ENCODE results near the gene KLK14. TPM values are rescaled to one million over a fixed set of nuclear protein-coding genes. Genes with fewer than 3 reads are reported as not detected.

Gene KLK14
- total RNA-seq, 2 donors from 2014 or later, result 4.2 to 5.3 TPM

GRCh38 chr19:51127755-51128154 is 45.1 kb upstream of the KLK14 start:
- no peaks in the 10 kb centered on the region for H3K4me1 ChIP-seq (replicated peaks)
- H3K4me3 ChIP-seq, result no peak overlapping the region
- H3K27me3 ChIP-seq (replicated peaks; ENCODE audit: insufficient read depth), result peaks cover 2% of the 10 kb centered on the region
- no peak for DNase-seq (ENCODE audit: low spot score)
- intact Hi-C loops (cut with DNase I), result no loop called here
- H3K9me3 ChIP-seq, result no peaks in the 10 kb centered on the region
- H3K36me3 ChIP-seq, result no peaks in the 10 kb centered on the region
- TF ChIP-seq POLR2A (IDR thresholded peaks at IDR 0.05) (no peak), POLR2AphosphoS5 (IDR thresholded peaks at IDR 0.05) (no peak), CTCF (IDR thresholded peaks at IDR 0.05) (no peak)
- H3K27ac ChIP-seq, result no peak overlapping the region
- 73% methylated on average over 4 of the region's 4 CpGs for WGBS

- H3K4me1 ChIP-seq (replicated peaks), result no peaks in the 10 kb centered on the region
- DNase-seq (ENCODE audit: low spot score), result no peak
- intact Hi-C loops (cut with DNase I), result no loop called here
- WGBS, result 72% methylated on average over 6 of the region's 6 CpGs
- TF ChIP-seq POLR2A (IDR thresholded peaks at IDR 0.05) (no peak), POLR2AphosphoS5 (IDR thresholded peaks at IDR 0.05) (no peak), CTCF (IDR thresholded peaks at IDR 0.05) (no peak)
- H3K36me3 ChIP-seq, result no peaks in the 10 kb centered on the region
- no peaks in the 10 kb centered on the region for H3K9me3 ChIP-seq
- peaks cover 2% of the 10 kb centered on the region for H3K27me3 ChIP-seq (replicated peaks; ENCODE audit: insufficient read depth)
- H3K4me3 ChIP-seq, result no peak overlapping the region
- H3K27ac ChIP-seq, result no peak overlapping the region
Observed at GRCh38 chr19:51127032-51127431, 44.3 kb upstream of the KLK14 start.

GRCh38 chr19:51125421-51126075 is 42.9 kb upstream of the KLK14 start:
- 89% methylated on average over 15 of the region's 16 CpGs for WGBS
- no peak for TF ChIP-seq POLR2AphosphoS5 (IDR thresholded peaks at IDR 0.05)
- TF ChIP-seq CTCF (IDR thresholded peaks at IDR 0.05), result no peak
- TF ChIP-seq POLR2A (IDR thresholded peaks at IDR 0.05), result no peak
- Histone ChIP-seq H3K27me3 (replicated peaks; ENCODE audit: insufficient read depth) (peaks cover 2% of the 10 kb centered on the region), H3K36me3 (no peaks in the 10 kb centered on the region), H3K4me1 (replicated peaks) (no peaks in the 10 kb centered on the region), H3K4me3 (no peak overlapping the region), H3K27ac (no peak overlapping the region), H3K9me3 (no peaks in the 10 kb centered on the region)
- DNase-seq (ENCODE audit: low spot score), result no peak
- intact Hi-C loops (cut with DNase I), result no loop called here

GRCh38 chr19:51124729-51125128 is 42.0 kb upstream of the KLK14 start, which contains the start of gene SIGLEC9:
Gene SIGLEC9 (plus strand): TSS chr19:51124906. CDS start chr19:51124975, 69 bp downstream.
- TF ChIP-seq POLR2AphosphoS5 (IDR thresholded peaks at IDR 0.05) (no peak), CTCF (IDR thresholded peaks at IDR 0.05) (no peak), POLR2A (IDR thresholded peaks at IDR 0.05) (no peak)
- Histone ChIP-seq H3K4me3 (no peak within 1 kb of the TSS), H3K9me3 (no peaks in the 10 kb centered on the region), H3K4me1 (replicated peaks) (no peaks in the 10 kb centered on the region), H3K36me3 (no peaks in the 10 kb centered on the region), H3K27ac (no peak within 1 kb of the TSS), H3K27me3 (replicated peaks; ENCODE audit: insufficient read depth) (peaks cover 2% of the 10 kb centered on the region)
- WGBS, result 64% methylated on average over 14 of the region's 14 CpGs
- intact Hi-C loops (cut with DNase I), result no loop called here
- no peak for DNase-seq (ENCODE audit: low spot score)

GRCh38 chr19:51124216-51124615 is 41.5 kb upstream of the KLK14 start:
- H3K9me3 ChIP-seq, result no peaks in the 10 kb centered on the region
- intact Hi-C loops (cut with DNase I), result no loop called here
- TF ChIP-seq POLR2AphosphoS5 (IDR thresholded peaks at IDR 0.05) (no peak), POLR2A (IDR thresholded peaks at IDR 0.05) (no peak), CTCF (IDR thresholded peaks at IDR 0.05) (no peak)
- whole genome bisulfite sequencing, result 84% methylated on average over 9 of the region's 9 CpGs
- no peaks in the 10 kb centered on the region for H3K4me1 ChIP-seq (replicated peaks)
- H3K27ac ChIP-seq, result no peak overlapping the region
- H3K36me3 ChIP-seq, result no peaks in the 10 kb centered on the region
- no peak overlapping the region for H3K4me3 ChIP-seq
- no peak for DNase-seq (ENCODE audit: low spot score)
- peaks cover 2% of the 10 kb centered on the region for H3K27me3 ChIP-seq (replicated peaks; ENCODE audit: insufficient read depth)
